ENCODE results near the gene KRT78.

Gene KRT78

DNA sequence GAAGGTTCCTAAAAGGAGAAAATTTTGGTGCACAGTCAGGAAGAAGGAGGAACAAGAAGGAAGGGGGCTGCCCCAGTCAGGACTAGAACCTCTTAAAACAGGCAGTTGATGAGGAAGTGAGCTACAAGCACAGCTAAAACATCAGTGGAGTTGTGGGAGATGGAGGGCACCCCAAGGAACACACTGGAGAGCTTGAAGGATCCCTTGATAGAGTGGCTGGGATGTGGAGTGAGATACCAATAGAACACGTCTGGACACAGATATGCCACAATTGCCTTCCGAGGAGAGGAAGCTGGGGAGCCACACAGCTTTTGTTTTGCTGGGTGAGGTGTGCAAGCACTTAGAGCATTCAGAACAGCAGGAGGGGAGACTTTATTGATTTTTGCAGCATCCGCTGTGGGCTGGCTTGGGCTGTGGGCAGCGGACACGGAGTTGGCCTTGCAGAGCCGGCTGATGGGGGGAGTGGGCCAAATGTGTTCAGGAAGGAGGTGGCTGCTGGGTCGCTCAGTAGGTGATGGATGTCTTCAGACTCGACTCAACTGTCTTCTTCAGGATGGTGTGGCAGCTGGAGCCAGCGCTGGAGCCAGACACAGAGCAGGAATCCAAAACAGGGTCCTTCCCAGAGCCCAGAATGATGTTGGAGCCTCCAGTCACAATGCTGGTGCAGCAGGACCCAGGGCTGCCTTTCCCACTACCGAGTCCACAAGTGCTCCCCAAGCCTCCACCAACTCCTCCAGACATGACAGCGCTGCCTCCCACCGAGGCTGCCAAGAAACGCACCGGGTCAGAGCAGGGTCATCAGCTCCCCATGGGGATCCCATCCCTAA lies 10.0 kb downstream of the KRT78 start:
- no peak for DNase-seq (ENCODE audit: low read depth)

- DNase-seq (ENCODE audit: low read depth) = no peak
These were observed 10.8 kb downstream of the KRT78 start for GRCh38 chr12:52837781-52838608.

GRCh38 chr12:52837413-52837741 lies 11.4 kb downstream of the KRT78 start:
- DNase-seq (ENCODE audit: low read depth) = no peak

GRCh38 chr12:52836491-52837412 lies 12.0 kb downstream of the KRT78 start:
- no peak for DNase-seq (ENCODE audit: low read depth)

GRCh38 chr12:52836042-52836466 lies 12.7 kb downstream of the KRT78 start:
- peak; percentile 19 for DNase-seq (ENCODE audit: low read depth)

GRCh38 chr12:52835271-52836041 lies 13.3 kb downstream of the KRT78 start:
- no peak for DNase-seq (ENCODE audit: low read depth)

DNA sequence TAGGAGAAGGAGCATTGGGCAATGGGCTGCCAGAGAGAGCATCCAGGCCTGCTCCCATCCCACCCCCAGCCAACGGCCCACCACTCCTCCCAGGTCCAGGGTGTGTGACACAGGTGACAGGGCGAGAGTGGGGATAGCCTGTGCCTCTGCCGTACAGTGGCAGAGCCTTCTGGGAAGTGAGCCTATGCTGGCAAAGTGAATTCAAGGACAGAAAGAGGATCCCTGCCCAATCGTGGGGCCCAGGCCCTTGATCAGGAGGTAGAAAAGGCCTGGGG lies 14.1 kb downstream of the KRT78 start:
- no peak for DNase-seq (ENCODE audit: low read depth)

DNA sequence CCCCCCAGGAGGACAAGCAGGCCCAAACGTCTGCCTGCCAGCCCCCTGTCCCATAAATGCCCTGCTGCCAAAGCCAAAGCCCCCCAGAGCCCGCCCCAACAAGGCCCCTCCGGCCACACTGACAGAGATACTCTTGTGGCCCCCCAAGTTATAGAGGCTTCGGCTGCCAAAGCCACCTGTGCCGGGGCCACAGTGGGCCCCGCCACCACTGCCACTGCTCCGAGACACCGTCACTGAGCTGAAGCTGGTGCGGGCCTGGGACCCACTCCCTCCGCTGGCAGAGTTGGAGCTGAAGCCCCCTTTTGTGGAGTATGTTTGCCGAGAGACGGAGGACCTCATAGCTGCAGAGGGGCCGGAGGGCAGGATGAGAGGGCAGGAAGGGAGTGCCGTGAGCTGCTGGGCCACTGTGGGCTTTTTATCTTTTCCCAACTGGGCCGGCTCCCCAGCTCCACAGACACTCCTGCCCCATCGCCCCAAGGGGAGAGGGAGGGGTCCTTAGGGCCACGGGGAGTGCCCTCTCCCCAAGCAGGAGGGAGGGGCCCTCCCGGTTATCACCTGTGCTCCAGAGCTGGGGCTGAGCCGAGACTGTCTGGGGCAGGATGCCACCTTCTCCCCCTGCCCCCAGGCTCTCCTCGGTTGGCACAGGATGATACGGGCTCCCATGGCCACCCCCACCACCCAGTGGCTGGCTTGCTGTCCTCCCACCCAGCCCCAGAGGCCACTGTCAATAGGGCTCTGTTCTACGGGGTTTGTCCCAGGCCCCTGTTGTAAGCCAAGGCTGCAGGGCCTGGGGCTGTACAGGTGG lies 14.7 kb downstream of the KRT78 start, which contains the start of gene KRT79:
KRT79 (minus strand) TSS at position 390 of the 805 bp plus-strand sequence; CDS start at position 339, 51 bp downstream.
- DNase-seq (ENCODE audit: low read depth) = no peak

DNA sequence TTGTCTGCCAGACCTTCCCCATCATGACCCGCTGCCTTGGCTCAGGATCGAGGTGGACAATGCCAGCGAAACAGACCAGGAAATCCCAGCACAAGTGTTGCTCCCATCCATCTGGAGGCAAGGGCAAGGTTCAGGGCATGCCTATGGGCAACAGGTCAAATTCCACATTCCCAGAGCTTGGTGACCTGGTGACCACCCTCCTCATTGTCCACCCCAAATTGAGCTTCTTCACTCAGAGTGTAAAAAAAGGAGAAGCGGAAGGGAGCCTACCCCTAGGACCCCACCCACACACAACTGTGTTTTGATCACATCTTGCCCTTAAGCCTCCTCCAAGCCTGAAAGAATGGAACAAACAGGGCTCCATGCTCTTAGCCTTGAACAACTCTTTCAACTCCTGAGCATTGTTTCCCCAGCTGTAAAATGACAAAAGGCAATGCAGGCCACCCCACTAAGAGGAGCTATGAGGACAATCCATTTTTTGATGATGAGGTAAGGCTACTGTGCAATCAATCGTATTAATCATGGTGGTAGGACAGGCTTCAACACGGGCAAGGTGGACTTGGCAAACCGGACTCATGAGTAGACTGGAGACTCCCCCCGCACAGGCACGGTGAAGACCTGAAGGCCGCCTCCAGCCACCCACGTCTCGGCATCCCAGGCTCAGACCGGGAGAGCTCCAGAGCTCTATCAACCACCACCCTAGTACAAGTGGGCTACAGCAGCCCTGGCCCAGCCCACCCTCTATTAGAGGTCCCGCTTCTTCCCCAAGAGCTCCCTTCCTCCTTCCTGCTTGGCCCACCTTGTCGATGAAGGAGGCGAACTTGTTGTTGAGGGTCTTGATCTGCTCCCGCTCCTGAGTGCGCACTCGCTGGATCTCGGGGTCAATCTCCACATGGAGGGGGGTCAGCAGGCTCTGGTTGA lies 15.5 kb downstream of the KRT78 start:
- no peak for DNase-seq (ENCODE audit: low read depth)

DNA sequence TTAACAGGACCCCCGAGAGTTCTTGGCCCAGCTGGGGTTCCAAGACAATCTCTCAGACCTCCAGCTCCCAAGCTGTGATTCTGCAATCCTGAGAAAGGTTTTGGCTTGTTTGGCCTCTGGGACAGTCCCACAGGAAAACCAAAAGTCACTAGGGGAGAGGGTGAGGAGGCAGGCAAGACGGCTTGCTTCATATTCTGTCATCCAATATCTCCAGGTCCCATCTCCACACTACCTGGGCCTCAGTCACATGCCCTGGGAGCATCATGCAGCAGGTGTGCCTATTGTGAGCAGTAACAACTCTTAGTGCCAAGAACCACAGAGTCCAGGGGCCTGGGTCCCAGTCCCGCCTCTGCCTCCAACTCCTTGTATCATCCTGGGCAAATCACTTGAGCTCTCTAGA lies 16.3 kb downstream of the KRT78 start:
- DNase-seq (ENCODE audit: low read depth) = no peak

GRCh38 chr12:52831251-52831650 lies 17.5 kb downstream of the KRT78 start:
- no peak for DNase-seq (ENCODE audit: low read depth)

DNA sequence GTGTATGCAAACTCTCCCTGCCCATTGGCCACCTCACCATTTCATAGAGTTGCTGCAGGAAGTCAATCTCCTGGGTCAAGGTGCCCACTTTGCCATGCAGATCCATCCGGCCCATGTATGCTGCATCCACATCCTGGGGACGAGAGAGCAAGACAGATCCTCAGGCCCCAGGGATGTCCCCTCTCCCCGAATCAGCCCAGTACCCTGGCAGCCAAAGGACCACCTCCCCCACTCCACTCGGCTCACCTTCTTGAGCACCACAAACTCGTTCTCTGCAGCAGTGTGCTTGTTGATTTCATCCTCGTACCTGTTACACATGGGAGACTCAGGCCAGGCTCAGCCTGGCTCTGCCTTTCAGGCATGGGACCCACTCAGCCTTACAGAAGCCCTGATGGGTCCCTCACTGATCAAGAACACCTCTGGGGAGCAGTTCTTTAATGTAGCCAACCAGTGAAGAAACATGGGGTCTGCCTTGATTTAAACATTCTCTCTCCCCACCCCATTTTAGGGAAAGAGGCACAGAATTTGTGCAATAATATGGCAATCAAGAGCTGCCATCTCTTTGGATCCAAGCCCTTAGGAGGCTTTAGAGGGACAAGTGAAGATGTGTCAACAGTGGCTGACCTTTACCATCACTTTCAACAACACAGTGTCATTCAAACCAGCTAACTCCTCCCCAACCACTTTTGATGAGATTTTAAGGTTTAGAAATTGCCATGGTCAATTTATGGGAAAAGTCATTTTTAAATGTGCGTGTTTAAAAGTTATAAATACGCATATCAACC lies 18.6 kb downstream of the KRT78 start:
- DNase-seq (ENCODE audit: low read depth) = no peak

DNA sequence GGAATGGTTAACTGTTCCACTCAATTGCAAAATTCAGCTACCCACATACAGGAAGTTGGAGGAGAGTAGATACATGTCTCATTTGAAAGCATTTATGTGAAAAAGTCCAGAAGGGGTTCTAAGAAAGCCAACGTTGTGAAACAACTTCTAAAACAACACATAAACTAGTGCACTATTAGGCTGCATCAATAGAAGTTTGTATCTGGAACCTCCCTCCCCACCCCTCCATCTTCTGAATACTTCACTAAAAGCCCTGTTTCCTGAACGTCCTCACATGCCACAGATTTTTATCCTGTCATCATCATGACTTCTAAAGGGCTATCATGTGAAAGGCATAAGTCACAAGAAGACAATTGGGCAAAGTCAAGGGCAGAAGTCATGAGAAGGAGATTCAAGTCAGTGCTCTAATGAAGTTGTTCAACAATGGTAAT lies 20.2 kb downstream of the KRT78 start:
- DNase-seq (ENCODE audit: low read depth) = no peak

DNA sequence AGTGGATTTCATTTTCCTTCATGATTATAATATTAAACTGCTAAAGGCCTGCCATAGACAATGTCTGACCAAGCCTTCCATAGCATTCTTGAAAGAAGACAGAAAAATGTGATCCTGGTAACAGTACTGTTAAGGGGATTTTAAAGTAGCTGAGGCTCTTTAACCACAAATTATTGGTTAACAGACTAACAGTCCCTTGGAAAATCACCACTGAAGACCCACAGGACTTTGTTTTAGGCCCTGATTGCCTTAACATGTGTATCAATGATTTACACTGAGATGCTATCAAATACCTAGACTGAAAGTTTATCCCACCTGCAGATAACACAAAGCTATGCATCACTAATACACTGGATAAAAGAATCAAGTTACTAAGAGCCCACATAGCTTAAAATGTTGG lies 20.6 kb downstream of the KRT78 start:
- no peak for DNase-seq (ENCODE audit: low read depth)

DNA sequence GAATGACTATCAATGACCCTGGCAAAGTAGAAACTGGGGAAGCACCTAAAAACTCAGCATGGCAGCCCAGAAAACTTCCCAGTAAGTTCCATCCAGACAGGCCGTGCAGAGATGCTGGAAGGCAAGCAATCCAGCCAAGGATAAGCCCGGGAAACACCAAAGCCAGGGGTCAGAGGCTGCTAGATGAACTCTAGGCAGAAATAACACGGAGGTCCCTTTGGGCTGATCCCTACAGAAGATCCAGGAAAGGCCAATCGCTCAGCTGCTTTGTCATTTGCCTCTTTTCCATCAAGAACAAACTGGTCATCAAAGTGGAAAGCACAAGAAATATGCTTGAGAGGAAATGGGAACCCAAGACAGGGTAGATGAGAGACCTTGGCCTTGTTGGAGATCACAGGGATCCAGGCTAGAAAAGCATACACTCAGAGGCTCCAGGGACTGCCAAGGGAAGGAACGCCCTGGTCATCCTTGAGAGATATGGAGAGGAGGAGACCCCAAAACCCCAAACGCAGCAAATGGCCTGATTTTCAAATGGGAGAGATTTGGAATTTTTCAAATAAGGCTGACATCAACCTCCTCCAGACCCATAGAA lies 21.2 kb downstream of the KRT78 start:
- DNase-seq (ENCODE audit: low read depth) = no peak

GRCh38 chr12:52826611-52827498 lies 21.9 kb downstream of the KRT78 start:
- no peak for DNase-seq (ENCODE audit: low read depth)

DNA sequence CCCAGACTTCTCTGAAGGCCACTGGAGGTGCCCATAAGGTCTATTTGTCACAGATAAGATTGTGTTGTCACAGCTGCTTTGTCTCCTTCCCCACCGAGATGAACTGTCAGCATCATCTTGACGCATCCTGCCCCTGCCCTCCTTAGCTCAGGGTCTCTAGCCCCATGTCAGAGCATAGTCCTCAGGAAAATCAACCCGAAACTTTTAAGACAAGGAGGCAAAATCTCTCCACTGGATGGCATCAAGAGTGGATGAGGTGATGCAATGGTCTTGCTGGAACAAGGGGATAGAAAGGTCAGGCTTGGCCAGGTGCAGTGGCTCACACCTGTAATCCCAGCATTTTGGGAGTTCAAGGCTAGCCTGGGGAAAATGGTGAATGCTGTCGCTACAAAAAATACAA lies 22.8 kb downstream of the KRT78 start:
- no peak for DNase-seq (ENCODE audit: low read depth)
